Posterior vena cava (tissue), 2 donors: ENCODE results near the gene SEPTIN14. TPM values are rescaled to one million over a fixed set of nuclear protein-coding genes. Genes with fewer than 3 reads are reported as not detected.
"Not testable (repeated sequence)": the region's sequence is repeated elsewhere in the genome, so short reads cannot be mapped to it uniquely, and the experiment has no call there.

Experiments used
- DNase-seq: peaks from one replicate; pipeline ENCODE4 v3.0.0-alpha.2; 2020; ENCODE audit warnings: low spot score
- intact Hi-C, 2 donors: fragments of 100-400 bp; cut with DNase I; formaldehyde crosslinking; loops; one replicate each; pipeline versions ENCODE4 v1.14.1 to v1.14.2; 2022 to 2023
- long read RNA-seq, 2 donors: library from polyadenylated mRNA; unstranded; transcript quantifications; one replicate each; pipeline ENCODE4 v2.0.0, GENCODE V29; 2020 to 2021
- total RNA-seq, 2 donors: library from RNA; stranded (reverse); fragmentation: NEBNext Ultra II Directional; extraction: Animal tissue kit (Norgen Biotek cat#: 25700); gene quantifications; one replicate each; pipeline ENCODE4 v1.2.1, GENCODE V29; 2021
- donor health status: DM: yes; HTN: yes; CAD: no.
- donor health status: DM: yes; HTN: yes; CAD: no.

The SEPTIN14 gene
- total RNA-seq, result not detected
- long read RNA-seq, donor 1, result 0 reads
- long read RNA-seq, donor 2, result 0 reads

DNA sequence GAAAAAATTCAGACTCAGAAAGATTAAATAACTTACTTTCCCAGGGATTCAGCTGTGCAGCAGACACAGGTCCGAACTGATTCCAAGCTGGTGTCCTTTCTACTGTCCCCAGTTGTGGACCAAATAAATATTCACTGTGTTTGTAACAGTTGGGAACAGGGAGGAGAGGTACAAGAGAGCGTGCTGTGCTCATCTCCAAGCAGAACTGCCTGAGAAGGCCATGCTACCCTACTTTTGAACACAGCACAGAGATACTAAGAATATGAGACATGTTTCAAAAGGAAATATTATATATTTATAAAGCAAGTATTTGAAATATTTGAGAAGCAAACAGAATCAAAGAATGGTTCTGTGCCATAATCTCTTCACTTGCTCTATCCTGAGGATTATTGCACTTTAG lies at the start of gene SEPTIN14:
Gene SEPTIN14, minus strand, starts transcription at position 101 of the 400 bp plus-strand sequence. CDS start 756 bp downstream, outside the sequence.
- DNase-seq, intact Hi-C loops: not testable (repeated sequence)

DNA sequence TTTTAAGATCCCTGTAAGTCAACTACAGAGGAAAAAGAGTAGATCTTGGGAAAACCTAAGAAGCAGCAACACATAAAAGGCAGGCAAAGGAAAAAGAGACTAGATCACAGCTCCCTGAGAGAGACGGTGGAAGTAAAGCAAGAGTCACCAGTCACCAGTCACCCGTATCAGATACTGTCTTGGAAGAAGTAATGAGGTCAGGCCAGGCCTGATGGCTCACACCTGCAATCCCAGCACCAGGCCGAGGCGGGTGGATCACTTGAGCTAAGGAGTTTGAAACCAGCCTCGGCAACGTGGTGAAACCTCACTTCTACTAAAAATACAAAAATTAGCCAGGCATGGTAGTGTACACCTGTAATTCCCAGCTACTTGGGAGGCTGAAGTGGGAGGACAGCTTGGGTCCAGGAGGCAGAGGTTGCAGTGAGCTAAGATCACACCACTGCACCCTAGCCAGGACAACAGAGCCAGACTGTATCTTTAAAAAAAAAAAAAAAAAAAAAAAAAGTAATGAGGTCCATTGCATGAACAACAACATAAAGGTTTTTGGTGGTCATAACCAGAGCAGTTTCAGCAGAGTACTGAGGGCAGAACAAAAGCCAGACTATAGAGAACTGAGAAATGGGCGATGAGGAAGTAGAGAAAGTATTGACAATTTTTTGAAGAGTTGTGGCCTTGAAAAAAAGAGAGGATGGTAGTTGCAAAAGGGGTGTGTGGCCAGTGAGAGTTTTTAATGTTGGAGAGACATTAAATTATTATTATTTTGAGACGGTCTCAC lies 41.6 kb upstream of the SEPTIN14 start:
- intact Hi-C loops, result no loop called here
- no peak for DNase-seq

DNA sequence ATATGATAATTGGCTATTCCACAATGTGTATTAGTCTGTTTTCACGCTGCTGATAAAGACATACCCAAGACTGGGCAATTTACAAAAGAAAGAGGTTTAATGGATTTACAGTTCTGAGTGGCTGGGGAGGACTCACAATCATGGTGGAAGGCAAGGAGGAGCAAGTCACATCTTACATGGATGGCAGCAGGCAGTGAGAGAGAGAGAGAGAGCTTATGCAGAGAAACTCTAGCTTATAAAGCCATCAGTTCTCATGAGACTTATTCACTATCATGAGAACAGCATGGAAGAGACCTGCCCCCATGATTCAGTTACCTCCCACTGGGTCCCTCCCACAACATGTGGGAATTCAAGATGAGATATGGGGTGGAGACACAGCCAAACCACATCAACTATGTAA lies 38.5 kb upstream of the SEPTIN14 start:
- intact Hi-C loops, DNase-seq: not testable (repeated sequence)

DNA sequence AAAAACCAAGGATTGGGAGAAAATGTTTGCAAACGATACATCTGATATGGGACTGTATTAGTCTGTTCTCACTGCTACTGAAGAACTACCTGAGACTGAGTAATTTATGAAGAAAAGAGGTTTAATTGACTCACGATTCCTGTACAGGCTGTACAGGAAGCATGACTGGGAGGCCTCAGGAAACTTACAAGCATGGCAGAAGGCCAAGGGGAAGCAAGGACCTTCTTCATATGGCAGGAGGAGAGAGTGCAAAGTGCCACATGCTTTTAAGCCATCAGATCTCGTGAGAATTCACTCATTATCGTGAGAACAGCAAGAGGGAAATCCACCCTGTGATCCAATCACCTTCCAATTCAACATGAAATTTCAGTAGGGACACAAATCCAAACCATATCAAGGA lies 35.7 kb upstream of the SEPTIN14 start:
- intact Hi-C loops, result no loop called here
- DNase-seq, result no peak

DNA sequence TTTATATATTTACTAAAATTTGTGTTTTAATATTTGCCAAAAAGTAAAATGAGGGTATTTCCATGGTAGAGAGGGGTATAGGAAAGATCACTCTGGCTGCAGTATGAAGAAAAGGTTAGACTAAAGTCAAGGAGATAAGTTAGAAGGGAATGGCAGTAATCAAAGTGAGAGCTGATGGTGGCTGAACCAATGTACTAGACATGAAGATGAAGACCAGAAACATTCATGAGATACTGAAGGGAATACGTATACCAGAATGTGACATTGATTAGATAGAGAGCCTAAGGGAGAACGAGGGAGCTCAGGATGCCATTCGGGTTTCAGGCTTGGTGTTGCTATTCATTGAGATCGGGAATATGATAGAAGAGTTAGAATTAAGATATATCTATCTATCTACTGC lies 32.5 kb upstream of the SEPTIN14 start:
- intact Hi-C loops, result no loop called here
- no peak for DNase-seq

DNA sequence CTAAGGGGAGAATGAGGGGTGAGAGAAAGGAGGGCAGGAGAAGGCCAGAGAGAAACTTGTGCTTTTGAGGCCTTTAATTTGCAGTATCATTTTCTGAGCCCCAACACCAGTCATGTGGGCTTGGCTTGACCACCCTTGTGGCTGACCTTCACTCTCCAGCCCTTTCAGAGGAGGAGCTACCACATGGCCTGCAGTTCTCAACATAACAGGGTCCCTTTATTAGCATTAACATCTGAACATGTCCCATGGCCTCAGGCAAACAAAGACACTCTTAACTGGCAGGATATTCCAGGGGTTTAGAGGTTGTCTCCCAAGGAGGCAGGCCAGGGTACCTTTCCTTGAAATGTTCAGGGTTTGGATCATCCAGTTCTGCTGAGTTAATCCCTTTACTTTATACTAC lies 31.4 kb upstream of the SEPTIN14 start:
- intact Hi-C loops, result no loop called here

DNA sequence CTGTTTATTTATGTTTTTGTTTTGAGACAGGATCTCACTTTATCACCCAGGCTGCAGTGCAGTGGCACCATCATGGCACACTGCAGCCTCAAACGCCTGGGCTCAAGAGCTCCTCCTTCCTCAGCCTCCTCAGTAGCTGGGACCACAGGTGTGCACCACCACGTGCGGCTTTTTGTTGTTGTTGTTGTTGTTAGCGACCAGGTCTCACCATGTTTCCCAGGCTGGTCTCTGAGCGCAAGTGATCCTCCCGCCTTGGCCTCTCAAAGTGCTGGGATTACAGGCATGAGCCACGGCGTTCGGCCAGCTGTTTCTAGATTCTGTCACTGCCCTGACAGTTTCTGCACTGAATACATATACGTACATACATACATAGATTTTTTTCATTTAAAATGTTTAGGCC lies 25.8 kb upstream of the SEPTIN14 start:
- DNase-seq, result not testable (repeated sequence)
- intact Hi-C loops, result loop anchor here in 1 of 2 donors (10.0 kb wide), 1 partner anchor 66 kb away; the partner anchor contains the start of gene MRPS17

More for the DNA sequence above, 31.4 kb upstream of the SEPTIN14 start:
- no peak for DNase-seq

DNA sequence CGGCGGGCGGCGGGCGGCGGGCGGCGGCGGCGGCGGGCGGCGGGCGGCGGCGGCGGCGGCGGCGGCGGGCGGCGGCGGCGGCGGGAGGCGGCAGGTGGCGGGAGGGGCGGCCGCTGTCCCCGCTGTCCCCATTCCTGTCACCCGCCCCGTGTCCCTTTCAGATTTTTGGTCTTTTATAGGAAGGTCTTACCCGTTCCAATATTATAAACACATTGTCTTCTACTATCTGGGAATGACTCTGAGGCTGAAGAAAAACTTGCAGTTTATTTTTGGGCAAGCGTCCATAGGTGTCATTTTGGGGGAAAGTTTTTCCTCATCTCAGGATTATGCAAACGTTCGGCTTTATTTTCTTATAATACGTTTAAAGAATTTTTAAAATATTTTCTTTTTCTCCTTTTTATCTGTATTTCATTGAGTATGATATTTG lies 25.3 kb upstream of the SEPTIN14 start:
- intact Hi-C loops, result loop anchor here in 1 of 2 donors (10.0 kb wide), 1 partner anchor 67 kb away; the partner anchor contains the start of gene MRPS17
- no peak for DNase-seq

DNA sequence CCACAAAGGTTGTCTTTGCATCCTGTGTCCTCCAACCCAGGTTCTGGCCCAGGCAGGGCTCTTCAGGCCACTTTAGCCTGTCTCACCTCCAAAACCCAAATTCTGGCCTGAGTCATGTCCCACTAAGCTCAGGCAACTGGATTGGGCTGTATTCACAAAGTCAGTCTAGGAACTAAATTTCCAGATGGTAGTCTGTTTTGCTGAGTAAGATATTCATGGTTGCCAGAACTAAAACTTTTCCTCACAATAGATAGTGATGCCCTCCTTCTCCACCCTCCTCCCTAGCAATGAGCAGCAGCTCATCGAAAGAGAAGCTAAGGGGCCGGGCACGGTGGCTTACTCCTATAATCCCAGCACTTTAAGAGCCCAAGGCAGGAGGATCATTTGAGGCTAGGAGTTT lies 21.8 kb upstream of the SEPTIN14 start:
- intact Hi-C loops, result loop anchor here in 1 of 2 donors (10.0 kb wide), 1 partner anchor 70 kb away; the partner anchor contains the start of gene MRPS17
- no peak for DNase-seq

DNA sequence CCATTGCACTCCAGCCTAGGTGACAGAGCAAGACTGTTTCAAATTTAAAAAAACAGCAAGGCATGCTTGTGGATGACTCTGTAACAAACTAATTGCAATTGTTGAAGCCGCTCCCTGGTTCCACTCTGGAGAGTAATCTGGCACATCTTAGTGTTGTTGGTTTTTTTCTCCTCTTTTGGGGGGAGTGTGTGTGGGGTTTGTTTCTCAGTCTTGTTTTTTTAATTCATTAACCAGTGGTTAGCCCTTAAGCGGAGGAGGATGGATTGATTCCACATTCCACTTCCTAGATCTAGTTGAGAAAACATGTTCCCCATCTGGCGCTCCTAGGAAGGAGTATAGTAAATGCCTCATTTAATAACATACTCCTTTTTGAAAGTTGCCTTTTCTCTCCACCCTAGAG lies 16.1 kb upstream of the SEPTIN14 start:
- intact Hi-C loops, result no loop called here

DNA sequence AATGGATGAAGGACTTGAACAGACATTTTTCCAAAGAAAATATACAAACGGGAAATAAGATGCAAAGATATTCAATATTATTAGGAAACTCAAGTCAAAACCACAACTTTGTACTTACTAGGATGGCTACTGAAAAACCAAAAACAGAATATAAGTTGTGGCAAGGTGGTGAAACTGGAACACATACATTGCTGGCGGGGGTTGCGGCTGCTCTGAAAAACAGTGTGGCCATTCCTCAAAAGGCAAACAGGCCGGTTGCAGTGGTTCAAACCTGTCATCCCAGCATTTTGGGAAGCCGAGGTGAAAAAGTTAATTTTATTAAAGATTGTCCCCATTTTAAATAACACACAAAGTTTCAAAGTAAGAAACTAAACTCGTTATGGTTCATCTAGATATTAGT lies 14.8 kb upstream of the SEPTIN14 start:
- no peak for DNase-seq
- intact Hi-C loops, result no loop called here

More for the DNA sequence above, 16.1 kb upstream of the SEPTIN14 start:
- DNase-seq, result no peak

DNA sequence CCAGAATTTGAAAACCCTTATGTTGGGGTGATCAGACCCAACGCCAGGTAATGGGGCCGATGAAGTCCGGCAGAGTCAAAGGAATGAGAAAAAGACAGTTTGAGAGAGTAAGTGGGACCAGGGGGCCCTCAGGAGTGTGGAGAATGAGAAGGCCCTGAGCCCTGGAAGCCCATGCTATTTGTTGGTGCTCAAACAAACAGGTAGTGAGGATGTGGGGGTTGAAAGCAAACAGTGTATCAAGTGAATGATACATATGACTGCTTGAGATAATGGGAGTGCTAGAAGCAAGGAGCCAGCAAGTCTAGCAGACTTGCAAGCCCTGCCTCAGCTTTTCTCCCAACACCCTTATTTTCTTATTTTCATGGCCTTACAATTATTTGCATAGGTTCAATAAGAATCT lies 11.2 kb upstream of the SEPTIN14 start:
- intact Hi-C loops, result no loop called here

DNA sequence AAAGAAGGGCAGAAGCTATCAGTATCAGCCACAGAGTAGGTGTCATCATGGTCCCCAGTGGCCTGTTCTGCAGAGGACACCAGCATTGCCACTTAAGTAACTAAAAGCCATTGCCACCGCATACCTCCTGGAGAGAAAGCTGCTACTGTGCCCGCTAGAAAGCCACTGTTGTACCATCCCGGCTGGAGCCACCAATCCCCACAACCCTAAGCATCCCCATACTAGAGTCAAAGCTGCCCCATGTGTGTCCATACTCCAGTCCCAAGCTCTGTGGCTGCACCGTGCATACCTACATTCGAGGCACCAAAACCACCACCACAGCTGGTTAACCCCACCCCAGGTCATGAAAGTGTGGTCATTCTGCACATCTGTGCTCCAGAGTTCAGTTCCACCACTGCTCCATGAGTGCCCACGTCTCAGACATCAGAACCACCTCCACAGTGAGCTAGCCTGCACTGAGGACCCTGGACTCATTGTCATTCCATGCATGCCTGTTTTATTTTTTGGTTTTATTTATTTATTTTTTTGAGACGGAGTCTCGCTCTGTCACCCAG lies 9.5 kb upstream of the SEPTIN14 start:
- intact Hi-C loops, result no loop called here
- DNase-seq, result no peak

More for the DNA sequence above, 11.2 kb upstream of the SEPTIN14 start:
- no peak for DNase-seq

DNA sequence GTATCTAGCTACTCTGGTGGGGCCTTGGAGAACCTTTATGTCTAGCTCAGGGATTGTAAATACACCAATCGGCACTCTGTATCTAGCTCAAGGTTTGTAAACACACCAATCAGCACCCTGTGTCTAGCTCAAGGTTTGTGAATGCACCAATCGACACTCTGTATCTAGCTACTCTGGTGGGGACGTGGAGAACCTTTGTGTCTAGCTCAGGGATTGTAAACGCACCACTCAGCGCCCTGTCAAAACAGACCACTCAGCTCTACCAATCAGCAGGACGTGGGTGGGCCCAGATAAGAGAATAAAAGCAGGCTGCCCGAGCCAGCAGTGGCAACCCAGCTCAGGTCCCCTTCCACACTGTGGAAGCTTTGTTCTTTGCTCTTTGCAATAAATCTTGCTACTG lies 6.4 kb upstream of the SEPTIN14 start:
- intact Hi-C loops, DNase-seq: not testable (repeated sequence)

DNA sequence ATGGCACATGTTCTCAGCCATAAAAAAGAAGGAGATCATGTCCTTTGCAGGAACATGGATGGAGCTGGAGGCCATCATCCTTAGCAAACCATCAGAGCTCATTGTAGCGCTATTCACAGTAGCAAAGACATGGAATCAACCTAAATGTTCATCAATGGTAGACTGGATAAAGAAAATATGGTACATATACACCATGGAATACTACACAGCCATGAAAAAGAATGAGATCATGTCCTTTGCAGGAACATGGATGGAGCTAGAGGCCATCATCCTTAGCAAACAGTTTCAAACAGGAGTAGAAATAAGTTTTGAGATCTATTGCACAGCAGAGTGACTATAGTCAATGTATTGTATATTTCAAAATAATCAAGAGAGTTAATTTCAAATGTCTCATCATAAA lies 17.4 kb downstream of the SEPTIN14 start:
- intact Hi-C loops, DNase-seq: not testable (repeated sequence)

DNA sequence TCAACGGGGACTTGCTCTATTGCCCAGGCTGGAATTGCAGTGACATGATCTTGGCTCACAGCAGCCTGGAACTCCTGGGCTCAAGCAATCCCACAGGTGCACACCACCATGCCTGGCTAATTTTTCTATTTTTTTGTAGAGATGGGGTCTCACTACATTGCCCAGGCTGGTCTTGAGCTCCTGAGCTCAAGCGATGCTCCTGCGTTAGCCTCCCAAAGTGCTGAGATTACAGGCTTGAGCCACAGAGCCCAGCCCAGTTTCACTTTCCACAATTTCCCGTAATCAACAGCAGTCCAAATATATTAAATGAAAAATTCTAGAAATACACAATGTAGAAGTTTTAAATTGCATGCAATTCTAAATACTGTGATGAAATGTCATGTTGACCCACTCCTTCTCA lies 24.0 kb downstream of the SEPTIN14 start:
- no peak for DNase-seq
- intact Hi-C loops, result no loop called here

DNA sequence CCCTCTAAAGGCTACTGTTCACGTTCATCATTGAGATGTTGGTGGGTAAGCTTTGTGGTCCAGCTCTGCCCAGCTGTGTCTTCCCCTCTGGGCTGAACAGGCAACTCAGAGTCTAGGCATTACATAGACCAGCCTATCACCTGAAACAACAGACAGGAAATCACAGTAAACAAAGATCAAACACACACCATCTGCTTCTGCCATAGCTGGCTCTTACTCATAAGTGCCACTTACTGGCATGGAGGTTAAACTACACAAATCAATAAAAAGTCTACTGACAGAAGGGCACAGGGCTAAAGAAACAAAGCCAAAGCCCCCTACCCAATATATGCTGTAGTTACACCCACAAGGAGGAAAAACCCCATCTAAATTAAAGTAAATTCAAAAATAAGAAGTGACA lies 35.0 kb downstream of the SEPTIN14 start:
- intact Hi-C loops, result no loop called here
- no peak for DNase-seq

DNA sequence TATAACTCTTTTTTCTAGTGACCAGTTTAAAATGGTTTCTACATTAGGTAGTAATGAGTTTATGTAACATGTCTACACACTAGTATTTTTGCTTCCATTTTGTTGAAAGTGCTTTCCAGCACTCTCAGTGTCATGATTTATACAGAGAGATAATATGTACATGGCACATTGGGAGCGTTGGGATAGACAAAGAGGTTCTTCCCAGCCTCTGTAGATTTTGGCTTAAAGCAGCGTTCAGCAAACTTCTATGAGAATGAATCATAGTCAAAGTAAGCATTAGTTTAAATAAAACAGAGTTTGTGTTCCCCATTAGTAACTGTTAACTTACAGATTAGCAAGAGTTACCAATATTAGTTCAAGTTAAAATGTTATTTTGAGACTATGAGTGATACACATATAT lies 43.9 kb downstream of the SEPTIN14 start:
- DNase-seq, result no peak
- intact Hi-C loops, result no loop called here

DNA sequence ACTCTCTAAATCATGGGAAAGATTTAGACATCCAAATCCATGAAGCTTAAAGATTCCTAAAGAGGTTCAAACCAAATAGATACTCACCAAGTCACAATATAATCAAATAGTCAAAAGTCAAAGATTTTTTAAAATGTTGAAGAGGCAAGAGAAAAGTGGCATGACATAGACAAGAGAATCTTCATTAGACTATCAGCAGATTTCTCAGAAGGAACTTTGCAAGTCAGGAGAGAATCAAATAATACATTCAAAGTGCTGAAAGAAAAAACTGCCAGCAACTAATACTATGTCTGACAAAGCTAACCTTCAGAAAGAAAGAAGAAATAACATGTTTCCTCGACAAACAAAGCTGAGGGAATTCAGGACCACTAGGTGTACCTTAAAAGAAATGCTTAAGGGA lies 65.3 kb downstream of the SEPTIN14 start:
- intact Hi-C loops, DNase-seq: not testable (repeated sequence)

DNA sequence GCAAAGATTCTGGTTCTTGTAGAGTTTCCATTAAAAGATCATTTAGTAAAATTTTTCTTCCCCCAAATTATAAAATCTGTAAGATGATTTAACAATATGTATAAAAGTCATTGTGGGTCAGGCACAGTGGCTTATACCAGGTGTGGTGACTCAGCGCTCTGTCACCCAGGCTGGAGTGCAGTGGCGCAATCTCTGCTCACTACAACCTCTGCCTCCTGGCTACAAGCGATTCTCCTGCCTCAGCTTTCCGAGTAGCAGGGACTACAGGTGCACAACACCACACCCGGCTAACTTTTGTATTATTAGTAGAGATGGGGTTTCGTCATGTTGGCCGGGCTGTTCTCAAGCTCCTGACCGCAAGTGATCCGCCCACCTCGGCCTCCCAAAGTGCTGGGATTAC lies 68.0 kb downstream of the SEPTIN14 start:
- intact Hi-C loops, result no loop called here
- DNase-seq, result no peak

DNA sequence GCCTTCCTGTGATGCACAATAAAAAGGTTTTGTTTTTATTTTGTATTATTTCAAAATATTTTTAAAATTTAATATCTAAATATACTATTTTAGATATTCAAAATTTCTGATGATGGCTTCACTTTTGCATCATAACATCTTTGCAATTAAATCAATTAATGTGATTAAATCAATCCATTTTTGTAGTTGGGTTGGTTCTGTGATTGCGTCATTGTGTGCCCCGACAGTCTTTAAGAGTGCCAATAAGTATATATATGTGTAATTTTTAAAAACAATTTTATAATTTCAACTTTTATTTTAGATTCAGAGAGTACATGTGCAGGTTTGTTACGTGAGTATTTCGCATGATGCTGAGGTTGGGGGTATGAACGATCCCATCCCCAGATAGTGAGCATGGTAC lies 70.5 kb downstream of the SEPTIN14 start:
- intact Hi-C loops, result no loop called here
- no peak for DNase-seq
